Tibial nerve (tissue), 4 donors: Measurements from ENCODE around the gene CDC42BPB. TPM values are rescaled to one million over a fixed set of nuclear protein-coding genes. Genes with fewer than 3 reads are reported as not detected.

Experiments used
- DNase-seq, 2 donors: peaks; one replicate each; pipeline ENCODE4 v3.0.0-alpha.2; 2019; ENCODE audit warnings: low spot score in 2 of 2
- H3K27ac ChIP-seq, 4 donors: fragments of 200-600 bp; sonication (generic) in 3 of 4; one replicate each; pipeline ENCODE4 v1.5.1; 2017 to 2019; ENCODE audit warnings: mild to moderate bottlenecking in 1 of 4
- H3K27me3 ChIP-seq, 2 donors: fragments of 200-600 bp; sonication (generic) in 1 of 2; one replicate each; pipeline versions ENCODE4 v1.5.1 to v1.6.0; 2017 to 2019
- H3K36me3 ChIP-seq, 3 donors: fragments of 200-600 bp; sonication (generic); one replicate each; pipeline ENCODE4 v1.5.1; 2018 to 2019
- H3K4me1 ChIP-seq, 4 donors: fragments of 200-600 bp; sonication (generic) in 3 of 4; one replicate each; pipeline ENCODE4 v1.5.1; 2017 to 2019
- H3K4me3 ChIP-seq, 4 donors: fragments of 200-600 bp; sonication (generic) in 3 of 4; one replicate each; pipeline ENCODE4 v1.5.1; 2017 to 2019; ENCODE audit warnings: mild to moderate bottlenecking in 1 of 4, moderate library complexity in 1 of 4
- H3K9me3 ChIP-seq, 4 donors: fragments of 200-600 bp; sonication (generic) in 3 of 4; one replicate each; pipeline ENCODE4 v1.5.1; 2017 to 2019
- CTCF ChIP-seq, 5 experiments: fragments of 200-600 bp in 3 of 5; fragments of 450-650 bp in 2 of 5; sonication (generic) in 3 of 5; IDR thresholded peaks; one replicate each; pipeline ENCODE4 v1.5.1; 2016 to 2019; ENCODE audit warnings: antibody characterized with exemption in 5 of 5, mild to moderate bottlenecking in 3 of 5, moderate library complexity in 2 of 5
- EP300 ChIP-seq, 2 donors: sonication (generic); formaldehyde crosslinking; IDR thresholded peaks; one replicate each; pipeline ENCODE4 v1.6.1; 2017; ENCODE audit warnings: antibody characterized with exemption in 2 of 2, mild to moderate bottlenecking in 1 of 2
- POLR2A ChIP-seq, 2 donors: fragments of 450-650 bp; IDR thresholded peaks; one replicate each; pipeline ENCODE4 v1.6.1; 2017; ENCODE audit warnings: antibody characterized with exemption in 2 of 2, mild to moderate bottlenecking in 2 of 2, moderate library complexity in 2 of 2
- WGBS, 2 donors: methylation state at CpG; one replicate each; pipeline ENCODE4 v1.1.5; 2018; 5-methylcytosine and 5-hydroxymethylcytosine counted together
- total RNA-seq, 4 donors: library from RNA; depleted of rRNA; stranded (reverse); fragments of >200 nt; gene quantifications; one replicate each; pipeline ENCODE4 v1.1.0, GENCODE V29; 2016

Gene CDC42BPB
- total RNA-seq, 4 donors from 2014 or later: 115 to 172 (median 134) TPM

GRCh38 chr14:102949801-102950451 lies 107.4 kb downstream of the CDC42BPB start:
- DNase-seq: no peak
- Histone ChIP-seq H3K27ac (peak overlapping the region in 3 of 4 donors; percentile 23 to 54 (median 42)), H3K27me3 (no peaks in the 10 kb centered on the region), H3K9me3 (no peaks in the 10 kb centered on the region), H3K4me3 (no peak overlapping the region), H3K4me1 (peaks cover 0 to 28% (median 8%) of the 10 kb centered on the region in 4 donors), H3K36me3 (peaks cover 9 to 95% (median 21%) of the 10 kb centered on the region in 3 donors)
- WGBS, 2 donors: 49 to 72% methylated on average over 7 to 15 of the region's 23 CpGs
- TF ChIP-seq CTCF (IDR thresholded peaks at IDR 0.05) (no peak), EP300 (IDR thresholded peaks at IDR 0.05) (no peak), POLR2A (IDR thresholded peaks at IDR 0.05) (no peak)

GRCh38 chr14:102949062-102949800 lies 108.1 kb downstream of the CDC42BPB start:
- H3K36me3 ChIP-seq: peaks cover 9 to 95% (median 21%) of the 10 kb centered on the region in 3 donors
- peak overlapping the region in 3 of 4 donors; percentile 23 to 54 (median 40) for H3K27ac ChIP-seq
- H3K4me1 ChIP-seq: peaks cover 0 to 28% (median 8%) of the 10 kb centered on the region in 4 donors
- H3K9me3 ChIP-seq: no peaks in the 10 kb centered on the region
- TF ChIP-seq POLR2A (IDR thresholded peaks at IDR 0.05) (no peak), EP300 (IDR thresholded peaks at IDR 0.05) (no peak), CTCF (IDR thresholded peaks at IDR 0.05) (no peak)
- H3K4me3 ChIP-seq: no peak overlapping the region
- H3K27me3 ChIP-seq: no peaks in the 10 kb centered on the region
- WGBS, 2 donors: 76 to 82% methylated on average over 26 to 27 of the region's 28 CpGs
- no peak for DNase-seq

GRCh38 chr14:102948698-102949061 lies 108.7 kb downstream of the CDC42BPB start:
- no peak overlapping the region for H3K4me3 ChIP-seq
- peaks cover 0 to 28% (median 8%) of the 10 kb centered on the region in 4 donors for H3K4me1 ChIP-seq
- H3K36me3 ChIP-seq: peaks cover 9 to 95% (median 21%) of the 10 kb centered on the region in 3 donors
- no peak for DNase-seq
- no peaks in the 10 kb centered on the region for H3K27me3 ChIP-seq
- TF ChIP-seq CTCF (IDR thresholded peaks at IDR 0.05) (no peak), POLR2A (IDR thresholded peaks at IDR 0.05) (no peak), EP300 (IDR thresholded peaks at IDR 0.05) (no peak)
- WGBS, 2 donors: 80 to 85% methylated on average over 8 to 9 of the region's 9 CpGs
- H3K27ac ChIP-seq: peak overlapping the region in 2 of 4 donors; percentile 23 to 40
- no peaks in the 10 kb centered on the region for H3K9me3 ChIP-seq

- TF ChIP-seq CTCF (IDR thresholded peaks at IDR 0.05) (no peak), POLR2A (IDR thresholded peaks at IDR 0.05) (no peak), EP300 (IDR thresholded peaks at IDR 0.05) (no peak)
- 83 to 84% methylated on average over 27 of the region's 27 CpGs for WGBS, 2 donors
- Histone ChIP-seq H3K36me3 (peaks cover 9 to 95% (median 19%) of the 10 kb centered on the region in 3 donors), H3K4me1 (peaks cover 0 to 28% (median 8%) of the 10 kb centered on the region in 4 donors), H3K27me3 (no peaks in the 10 kb centered on the region), H3K9me3 (no peaks in the 10 kb centered on the region), H3K27ac (no peak overlapping the region), H3K4me3 (no peak overlapping the region)
- DNase-seq: no peak
Observed at GRCh38 chr14:102947321-102948103, 109.8 kb downstream of the CDC42BPB start.
